Ishikawa (cell line): ENCODE data around the gene ZNF212.

ENCODE experiments used
- CEBPB ChIP-seq: IDR thresholded peaks from 2 replicates; pipeline ENCODE4 v1.6.1; 2012
- CREB1 ChIP-seq: IDR thresholded peaks from 2 replicates; pipeline ENCODE4 v1.6.1; 2012; ENCODE audit warnings: low read depth
- EGR1 ChIP-seq: IDR thresholded peaks from 2 replicates; pipeline ENCODE4 v1.6.1; 2012
- EP300 ChIP-seq: IDR thresholded peaks from 2 replicates; pipeline ENCODE4 v1.6.1; 2012; ENCODE audit warnings: borderline replicate concordance
- FOXM1 ChIP-seq: IDR thresholded peaks from 2 replicates; pipeline ENCODE4 v1.6.1; 2012; ENCODE audit warnings: low read depth, borderline replicate concordance
- MAX ChIP-seq: IDR thresholded peaks from 2 replicates; pipeline ENCODE4 v1.6.1; 2012
- NFIC ChIP-seq: IDR thresholded peaks from 2 replicates; pipeline ENCODE4 v1.6.1; 2012
- RAD21 ChIP-seq: IDR thresholded peaks from 2 replicates; pipeline ENCODE4 v1.6.1; 2012; ENCODE audit warnings: low read depth
- REST ChIP-seq: IDR thresholded peaks from 2 replicates; pipeline ENCODE4 v1.6.1; 2012; ENCODE audit warnings: low read depth, mild to moderate bottlenecking
- TAF1 ChIP-seq: IDR thresholded peaks from 2 replicates; pipeline ENCODE4 v1.6.1; 2012; ENCODE audit warnings: low read depth, mild to moderate bottlenecking
- TCF12 ChIP-seq: IDR thresholded peaks from 2 replicates; pipeline ENCODE4 v1.6.1; 2012; ENCODE audit warnings: low read depth
- TEAD4 ChIP-seq: IDR thresholded peaks from 2 replicates; pipeline ENCODE4 v1.6.1; 2012
- USF1 ChIP-seq: IDR thresholded peaks from 2 replicates; pipeline ENCODE4 v1.6.1; 2012
- YY1 ChIP-seq: IDR thresholded peaks from 2 replicates; pipeline ENCODE4 v1.6.1; 2012; ENCODE audit warnings: low read depth
- ZBTB7A ChIP-seq: IDR thresholded peaks from 2 replicates; pipeline ENCODE4 v1.6.1; 2012; ENCODE audit warnings: low read depth

ZNF212 gene

GRCh38 chr7:149248777-149249176 is 9.3 kb downstream of the ZNF212 start:
- TF ChIP-seq YY1 (no peak), ZBTB7A (no peak), TEAD4 (no peak), RAD21 (no peak), EGR1 (no peak), FOXM1 (no peak), CEBPB (no peak), EP300 (no peak), TCF12 (no peak)

GRCh38 chr7:149252378-149252777 is 12.9 kb downstream of the ZNF212 start:
- TF ChIP-seq NFIC (no peak), FOXM1 (no peak), REST (no peak), EP300 (no peak), ZBTB7A (no peak), TAF1 (no peak), CREB1 (no peak), MAX (no peak), TCF12 (no peak), EGR1 (no peak), RAD21 (no peak)

GRCh38 chr7:149253665-149254064 is 14.2 kb downstream of the ZNF212 start:
- TF ChIP-seq TEAD4 (peak; percentile 86), MAX (0 out of 2 replicates have a peak, but pooled peaks have one; percentile 10), EGR1 (no peak)

GRCh38 chr7:149254181-149254858 is 14.9 kb downstream of the ZNF212 start:
- TF ChIP-seq FOXM1 = no peak
- TF ChIP-seq TEAD4 = no peak
- no peak for TF ChIP-seq TAF1
- no peak for TF ChIP-seq TCF12
- no peak for TF ChIP-seq EGR1
- TF ChIP-seq MAX = no peak
- TF ChIP-seq ZBTB7A = no peak
- no peak for TF ChIP-seq EP300
- no peak for TF ChIP-seq CEBPB
- TF ChIP-seq NFIC = no peak
- TF ChIP-seq USF1 = no peak
- no peak for TF ChIP-seq REST
- no peak for TF ChIP-seq CREB1
- TF ChIP-seq YY1 = no peak
- no peak for TF ChIP-seq RAD21

- TF ChIP-seq TEAD4 (no peak), ZBTB7A (no peak), RAD21 (no peak), TAF1 (no peak), USF1 (no peak), TCF12 (no peak), YY1 (no peak), EP300 (no peak), FOXM1 (no peak)
Observed at GRCh38 chr7:149255174-149255573, 15.7 kb downstream of the ZNF212 start.

- TF ChIP-seq TAF1 (no peak), TCF12 (no peak), FOXM1 (no peak), REST (no peak)
Observed at GRCh38 chr7:149256568-149256967, 17.1 kb downstream of the ZNF212 start.
